Esophagus (tissue), 2 donors: ENCODE data around the gene SRC. TPM values are rescaled to one million over a fixed set of nuclear protein-coding genes. Genes with fewer than 3 reads are reported as not detected.
A peak's percentile ranks its signal among the peaks of the same experiment; 100 is the strongest.

Experiments used
- H3K27ac ChIP-seq, 2 donors: one replicate each; pipeline ENCODE4 v1.5.1; 2013; ENCODE audit warnings: low read depth in 2 of 2, mild to moderate bottlenecking in 2 of 2, inconsistent platforms in 1 of 2, low read length in 1 of 2, moderate library complexity in 1 of 2
- H3K27me3 ChIP-seq, 2 donors: one replicate each; pipeline ENCODE4 v1.6.1; 2013; ENCODE audit warnings: low read length in 2 of 2, control low read depth in 1 of 2, mild to moderate bottlenecking in 1 of 2; ENCODE audit not compliant: insufficient read depth in 2 of 2, control insufficient read depth in 1 of 2
- H3K36me3 ChIP-seq, 2 donors: one replicate each; pipeline ENCODE4 v1.6.1; 2013; ENCODE audit warnings: low read length in 1 of 2; ENCODE audit not compliant: control insufficient read depth in 2 of 2, insufficient read depth in 2 of 2
- H3K4me1 ChIP-seq, 2 donors: one replicate each; pipeline ENCODE4 v1.6.1; 2013; ENCODE audit warnings: low read length in 1 of 2; ENCODE audit not compliant: control insufficient read depth in 2 of 2, insufficient read depth in 2 of 2
- H3K4me3 ChIP-seq, 2 donors: one replicate each; pipeline ENCODE4 v1.5.1; 2013; ENCODE audit warnings: low read length in 2 of 2, mild to moderate bottlenecking in 2 of 2, low read depth in 1 of 2, moderate library complexity in 1 of 2
- H3K9me3 ChIP-seq, 2 donors: one replicate each; pipeline ENCODE4 v1.6.1; 2013; ENCODE audit warnings: mild to moderate bottlenecking in 2 of 2, low read depth in 1 of 2, low read length in 1 of 2, moderate library complexity in 1 of 2; ENCODE audit not compliant: control insufficient read depth in 2 of 2, insufficient read depth in 1 of 2
- WGBS, 2 donors: extraction: QIAGEN DNeasy Blood & Tissue Kit; methylation state at CpG; one replicate each; pipeline ENCODE4 v1.1.7; 2013; 5-methylcytosine and 5-hydroxymethylcytosine counted together
- polyA plus RNA-seq, 2 donors: library from polyadenylated mRNA; stranded (reverse); fragments of 200-250 nt; gene quantifications; one replicate each; pipeline ENCODE4 v1.2.3, GENCODE V29; 2013
- donor health status: healthy with polysubstance abuse.
- donor health status: Bipolar disorder and iron deficiency.

The SRC gene
- polyA plus RNA-seq, 2 donors, result 26.9 to 59.4 TPM

DNA sequence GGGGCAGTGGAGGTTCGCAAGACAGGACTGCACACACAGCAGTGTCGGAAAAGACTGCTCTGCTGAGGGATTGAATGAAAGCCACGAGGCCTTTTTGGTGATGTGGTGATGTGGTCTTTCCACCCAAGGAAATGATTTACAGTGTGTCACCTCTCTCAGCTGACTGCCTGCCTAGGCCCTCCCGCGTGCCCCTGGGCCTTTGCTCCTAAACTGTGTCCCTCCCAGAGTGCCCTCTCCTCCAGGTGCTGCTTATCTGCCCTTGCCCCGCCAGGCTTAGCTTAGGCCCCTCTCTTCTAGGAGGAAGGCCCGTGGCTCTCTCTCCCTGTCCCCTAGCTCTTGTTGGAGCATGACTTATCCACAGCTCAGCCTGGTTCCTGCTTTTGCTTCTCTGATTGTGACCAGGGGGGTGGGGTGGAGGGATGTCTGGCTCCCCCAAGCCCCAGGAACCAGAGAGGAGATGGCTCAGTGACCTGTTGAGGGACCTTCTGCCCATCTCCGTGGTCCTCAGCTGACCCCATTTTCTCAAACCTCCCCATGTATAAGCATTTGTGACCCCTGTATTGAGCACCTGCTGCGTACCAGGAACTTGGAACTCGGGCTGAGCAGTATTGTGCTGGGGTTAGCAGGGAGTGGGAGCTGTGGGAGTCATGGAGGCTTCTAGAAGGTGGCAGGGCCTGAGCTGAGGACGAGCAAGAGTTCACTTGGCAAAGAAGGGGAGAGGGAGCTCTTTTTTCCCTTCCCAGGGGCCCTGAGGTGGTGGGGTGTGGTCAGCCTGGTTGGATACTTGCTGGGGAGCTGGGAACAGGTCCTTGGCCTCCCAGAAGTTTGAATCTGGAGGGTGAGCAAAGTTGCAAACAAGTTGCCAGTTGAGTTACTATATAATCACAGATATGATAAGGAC lies 2.2 kb downstream of the SRC start:
- H3K27me3 ChIP-seq, result no peaks in the 10 kb centered on the region
- WGBS, 2 donors, result 65 to 71% methylated on average over 11 of the region's 11 CpGs

GRCh38 chr20:37348792-37349516 lies 3.0 kb downstream of the SRC start:
- H3K27ac ChIP-seq, result peak overlapping the region; percentile 37 to 59

More for the DNA sequence above, 2.2 kb downstream of the SRC start:
- Histone ChIP-seq H3K4me3 (no peak overlapping the region), H3K9me3 (no peaks in the 10 kb centered on the region), H3K27ac (peak overlapping the region; percentile 11 to 78), H3K36me3 (no peaks in the 10 kb centered on the region), H3K4me1 (peaks cover 10 to 35% of the 10 kb centered on the region in 2 donors)

DNA sequence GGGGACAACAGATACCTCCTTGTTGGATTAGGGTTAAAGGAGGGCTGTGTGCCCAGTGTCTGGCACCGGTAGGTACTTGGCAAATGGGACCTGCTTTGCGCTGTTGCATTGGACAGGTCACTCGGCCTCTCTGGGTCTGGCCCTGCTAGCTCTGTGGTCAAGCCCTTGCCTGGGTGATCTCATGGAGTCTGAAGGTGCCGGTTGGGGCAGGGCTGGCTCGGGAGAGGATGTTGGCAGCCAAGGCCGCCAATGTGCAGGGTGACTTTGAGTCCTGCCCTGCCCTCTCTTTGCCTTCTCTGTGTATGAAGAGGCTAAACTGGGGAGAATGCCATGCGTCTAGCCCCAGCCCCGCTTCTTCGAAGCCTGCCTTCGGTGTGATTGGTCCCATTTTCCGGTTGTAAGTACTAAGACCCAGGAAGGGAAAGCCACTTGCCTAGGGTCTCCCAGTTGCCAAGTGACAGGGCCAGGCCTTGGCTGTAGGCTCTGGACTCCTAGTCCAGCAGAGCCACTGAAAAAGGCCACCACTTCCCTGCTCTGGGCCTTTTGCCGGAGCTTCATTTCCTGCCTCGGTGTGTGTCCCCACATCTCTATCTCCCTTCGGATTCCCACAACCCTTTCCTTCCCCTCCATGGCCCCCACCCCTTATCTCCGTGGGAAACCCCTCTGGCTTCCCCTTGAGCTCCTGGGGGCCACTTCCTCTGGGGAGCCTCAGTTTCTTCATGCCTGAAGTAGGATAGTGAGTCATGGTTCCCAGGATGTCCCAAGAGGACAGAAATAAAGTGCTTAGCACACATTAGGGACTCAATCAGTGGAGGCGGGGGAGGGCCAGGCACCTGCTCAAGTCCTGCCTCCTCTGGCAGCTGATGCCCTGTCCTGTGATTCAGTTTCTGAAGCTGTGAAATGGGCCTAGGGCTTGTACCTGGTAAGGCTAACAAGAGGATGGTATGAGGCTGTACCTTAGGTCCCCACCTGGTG lies 3.9 kb downstream of the SRC start:
- 66 to 68% methylated on average over 16 of the region's 16 CpGs for WGBS, 2 donors
- peaks cover 10 to 24% of the 10 kb centered on the region in 2 donors for H3K4me1 ChIP-seq

More at GRCh38 chr20:37348792-37349516, 3.0 kb downstream of the SRC start:
- peaks cover 10 to 27% of the 10 kb centered on the region in 2 donors for H3K4me1 ChIP-seq
- H3K9me3 ChIP-seq, result no peaks in the 10 kb centered on the region
- WGBS, 2 donors, result 75 to 83% methylated on average over 7 of the region's 7 CpGs
- H3K36me3 ChIP-seq, result peaks cover 0 to 4% of the 10 kb centered on the region in 2 donors
- no peak overlapping the region for H3K4me3 ChIP-seq
- H3K27me3 ChIP-seq, result no peaks in the 10 kb centered on the region

DNA sequence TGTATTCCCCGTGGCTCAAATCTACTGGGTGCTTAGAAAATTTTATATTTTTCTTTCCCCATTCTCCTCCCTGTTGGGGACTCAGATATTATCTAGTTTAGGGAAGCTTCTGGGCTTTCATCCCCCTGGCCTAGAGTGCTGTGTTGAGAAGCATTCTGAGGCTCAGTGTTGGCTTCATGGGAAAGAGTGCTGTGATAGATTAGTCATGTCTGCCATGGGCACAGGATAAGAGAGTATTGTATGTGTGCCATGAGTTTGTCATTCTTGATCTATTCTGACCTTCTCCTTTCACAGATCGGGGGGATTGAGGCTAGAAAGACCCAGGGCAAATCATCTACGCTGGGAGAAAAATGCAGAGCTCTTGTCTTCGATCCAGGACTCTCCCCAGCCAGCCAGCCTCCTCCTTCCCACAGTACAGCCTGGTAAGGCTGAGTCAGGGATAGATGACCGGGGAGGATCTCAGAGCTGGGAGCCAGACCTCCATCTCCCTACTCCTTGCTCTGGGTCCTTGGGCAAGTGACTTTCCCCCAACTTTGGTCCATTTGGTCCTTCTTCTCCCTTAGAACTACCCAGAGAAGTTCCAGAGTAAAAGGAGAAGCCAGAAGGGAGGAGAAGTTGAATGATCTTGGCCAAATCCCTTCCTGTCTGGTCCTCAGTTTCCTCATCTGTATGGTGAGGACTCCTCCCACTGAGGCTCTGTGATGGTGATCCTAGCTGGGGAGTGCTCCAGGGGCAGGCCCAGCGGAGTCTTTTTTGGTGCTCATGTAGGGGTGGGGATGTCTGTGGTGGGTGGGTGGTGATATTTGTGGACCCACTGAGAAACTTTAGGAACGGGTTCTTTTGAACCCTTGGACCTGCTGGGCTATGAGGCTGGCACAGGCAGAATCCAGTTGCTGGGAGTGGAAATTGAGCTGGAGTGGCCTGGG lies 5.0 kb downstream of the SRC start:
- Histone ChIP-seq H3K9me3 (no peaks in the 10 kb centered on the region), H3K36me3 (peaks cover 0 to 4% of the 10 kb centered on the region in 2 donors), H3K27me3 (no peaks in the 10 kb centered on the region), H3K4me3 (no peak overlapping the region), H3K27ac (peak overlapping the region in 1 of 2 donors; percentile 27), H3K4me1 (peaks cover 10 to 28% of the 10 kb centered on the region in 2 donors)
- 79 to 88% methylated on average over 7 of the region's 7 CpGs for WGBS, 2 donors

More for the DNA sequence above, 3.9 kb downstream of the SRC start:
- Histone ChIP-seq H3K36me3 (peaks cover 0 to 4% of the 10 kb centered on the region in 2 donors), H3K4me3 (no peak overlapping the region), H3K27ac (peak overlapping the region; percentile 37 to 59), H3K27me3 (no peaks in the 10 kb centered on the region), H3K9me3 (no peaks in the 10 kb centered on the region)

DNA sequence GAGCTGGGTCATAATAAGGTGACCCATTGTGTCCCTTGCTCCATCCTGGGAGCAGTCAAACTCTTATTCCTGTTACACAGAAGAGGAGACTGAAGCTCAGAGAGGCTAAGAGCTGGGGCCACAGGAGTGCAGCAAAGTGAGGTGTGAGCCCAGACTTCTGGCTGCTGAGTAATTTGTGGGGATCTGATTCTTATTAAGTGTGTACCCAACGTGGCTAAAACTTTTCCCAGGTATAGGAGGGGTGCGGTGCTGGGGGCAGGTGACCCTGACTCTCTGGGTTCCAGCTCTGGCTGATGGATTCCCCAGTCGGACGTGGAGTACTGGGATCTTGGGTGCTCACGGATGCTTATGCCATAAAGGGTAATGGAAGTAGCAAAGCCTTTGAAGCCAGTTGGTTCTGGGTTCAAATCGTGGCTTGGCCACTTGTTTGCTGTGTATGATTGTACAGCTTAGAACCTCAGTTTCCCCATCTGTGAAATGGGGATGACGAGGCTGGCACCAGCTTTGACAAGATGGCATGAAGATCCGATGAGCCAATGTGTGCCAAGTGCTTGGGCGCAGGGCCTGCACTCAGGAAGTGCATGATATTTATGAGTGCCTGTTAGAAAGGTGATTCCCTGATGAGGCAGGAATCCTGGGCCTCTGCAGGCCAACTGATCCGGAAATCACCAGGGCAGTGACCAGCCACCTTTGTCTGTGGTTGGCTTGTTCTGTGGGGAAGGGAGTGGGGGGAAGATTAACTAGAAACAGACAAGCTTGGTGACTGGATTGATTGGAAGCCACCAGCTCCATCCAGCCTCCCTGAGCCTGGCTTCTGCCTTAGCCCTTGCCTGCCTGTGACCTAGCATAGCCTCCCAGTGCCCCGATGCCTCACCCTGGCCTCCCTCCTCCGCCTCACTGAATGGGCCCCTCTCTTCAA lies 6.0 kb downstream of the SRC start:
- WGBS, 2 donors, result 71 to 76% methylated on average over 12 of the region's 12 CpGs
- H3K27me3 ChIP-seq, result no peaks in the 10 kb centered on the region
- H3K27ac ChIP-seq, result no peak overlapping the region
- H3K36me3 ChIP-seq, result peaks cover 0 to 4% of the 10 kb centered on the region in 2 donors
- H3K4me3 ChIP-seq, result no peak overlapping the region
- H3K4me1 ChIP-seq, result peaks cover 20 to 36% of the 10 kb centered on the region in 2 donors
- no peaks in the 10 kb centered on the region for H3K9me3 ChIP-seq

- 82 to 91% methylated on average over 11 of the region's 11 CpGs for WGBS, 2 donors
- H3K27me3 ChIP-seq, result no peaks in the 10 kb centered on the region
- H3K4me3 ChIP-seq, result no peak overlapping the region
- peaks cover 22 to 36% of the 10 kb centered on the region in 2 donors for H3K4me1 ChIP-seq
- no peaks in the 10 kb centered on the region for H3K9me3 ChIP-seq
- no peak overlapping the region for H3K27ac ChIP-seq
- H3K36me3 ChIP-seq, result peaks cover 0 to 4% of the 10 kb centered on the region in 2 donors
These were observed 6.7 kb downstream of the SRC start for GRCh38 chr20:37352608-37352980.

- peaks cover 17 to 38% of the 10 kb centered on the region in 2 donors for H3K4me1 ChIP-seq
- 91 to 95% methylated on average over 13 of the region's 13 CpGs for WGBS, 2 donors
These were observed 7.4 kb downstream of the SRC start for GRCh38 chr20:37353285-37353849.

More at GRCh38 chr20:37353285-37353849, 7.4 kb downstream of the SRC start:
- Histone ChIP-seq H3K4me3 (no peak overlapping the region), H3K27ac (no peak overlapping the region), H3K36me3 (peaks cover 0 to 4% of the 10 kb centered on the region in 2 donors), H3K27me3 (no peaks in the 10 kb centered on the region), H3K9me3 (no peaks in the 10 kb centered on the region)
